H1 (cell line): Measurements from ENCODE around the gene ZSCAN10. TPM values are rescaled to one million over a fixed set of nuclear protein-coding genes. Genes with fewer than 3 reads are reported as not detected.

Source experiments
- ASH2L ChIP-seq: fragments of 200-600, 300-600 bp; sonication (generic); IDR thresholded peaks from one replicate; pipeline ENCODE4 v1.7.1; 2017; ENCODE audit warnings: low read length
- E2F6 ChIP-seq: IDR thresholded peaks from 2 replicates; pipeline ENCODE4 v1.6.1; 2012; ENCODE audit warnings: inconsistent platforms
- GTF2F1 ChIP-seq: IDR thresholded peaks from 2 replicates; pipeline ENCODE4 v1.6.1; 2012; ENCODE audit warnings: low read depth, low read length, improper control_type of control experiment, borderline replicate concordance
- KDM1A ChIP-seq: fragments of 200-600, 300-600 bp; sonication (generic); IDR thresholded peaks from 2 replicates; pipeline ENCODE4 v1.7.1; 2016; ENCODE audit warnings: mild to moderate bottlenecking, low read length, borderline replicate concordance
- MAFK ChIP-seq: IDR thresholded peaks from 2 replicates; pipeline ENCODE4 v1.6.1; 2012; ENCODE audit warnings: low read depth, mild to moderate bottlenecking, improper control_type of control experiment, low read length
- MAX ChIP-seq: IDR thresholded peaks from 2 replicates; pipeline ENCODE4 v1.6.1; 2012; ENCODE audit warnings: inconsistent platforms
- RNF2 ChIP-seq: fragments of 200-900, 300-1000 bp; sonication (generic); IDR thresholded peaks from 2 replicates; pipeline ENCODE4 v1.7.1; 2016; ENCODE audit warnings: borderline replicate concordance, low read depth, mild to moderate bottlenecking, antibody characterized with exemption, low read length; ENCODE audit not compliant: poor library complexity, severe bottlenecking; ENCODE audit errors: missing control alignments
- polyA plus RNA-seq, 7 experiments: library from polyadenylated mRNA; depleted of rRNA in 3 of 7; stranded (reverse) in 5 of 7; unstranded in 2 of 7; fragments of >200 nt in 5 of 7; fragments of 200-250 nt in 2 of 7; gene quantifications; 1 replicate in 5 of 7; 2 replicates in 1 of 7; 4 replicates in 1 of 7; pipeline versions ENCODE4 v1.2.1 to v1.2.3, GENCODE V29; 2011 to 2013; ENCODE audit warnings: missing spikeins in 2 of 7, mixed read lengths in 2 of 7
- total RNA-seq: library from RNA; stranded (reverse); fragmentation: NEBNext Ultra II Directional; extraction: Animal tissue kit (Norgen Biotek cat#: 25700); gene quantifications from 2 replicates; pipeline ENCODE4 v1.2.1, GENCODE V29; 2021
- TF ChIP-seq, protein P1 (sequence below): fragments of 300-600 bp; sonication (generic); IDR thresholded peaks from 2 replicates; pipeline ENCODE4 v1.7.1; 2012; ENCODE audit warnings: low read length, moderate library complexity, mild to moderate bottlenecking, inconsistent platforms; ENCODE audit not compliant: insufficient replicate concordance

Gene ZSCAN10
- total and polyA plus RNA-seq, 2 of the 8 experiments (the other 6 are each of a cell fraction or from before 2014, with no cell fraction given), result 209 to 314 TPM

DNA sequence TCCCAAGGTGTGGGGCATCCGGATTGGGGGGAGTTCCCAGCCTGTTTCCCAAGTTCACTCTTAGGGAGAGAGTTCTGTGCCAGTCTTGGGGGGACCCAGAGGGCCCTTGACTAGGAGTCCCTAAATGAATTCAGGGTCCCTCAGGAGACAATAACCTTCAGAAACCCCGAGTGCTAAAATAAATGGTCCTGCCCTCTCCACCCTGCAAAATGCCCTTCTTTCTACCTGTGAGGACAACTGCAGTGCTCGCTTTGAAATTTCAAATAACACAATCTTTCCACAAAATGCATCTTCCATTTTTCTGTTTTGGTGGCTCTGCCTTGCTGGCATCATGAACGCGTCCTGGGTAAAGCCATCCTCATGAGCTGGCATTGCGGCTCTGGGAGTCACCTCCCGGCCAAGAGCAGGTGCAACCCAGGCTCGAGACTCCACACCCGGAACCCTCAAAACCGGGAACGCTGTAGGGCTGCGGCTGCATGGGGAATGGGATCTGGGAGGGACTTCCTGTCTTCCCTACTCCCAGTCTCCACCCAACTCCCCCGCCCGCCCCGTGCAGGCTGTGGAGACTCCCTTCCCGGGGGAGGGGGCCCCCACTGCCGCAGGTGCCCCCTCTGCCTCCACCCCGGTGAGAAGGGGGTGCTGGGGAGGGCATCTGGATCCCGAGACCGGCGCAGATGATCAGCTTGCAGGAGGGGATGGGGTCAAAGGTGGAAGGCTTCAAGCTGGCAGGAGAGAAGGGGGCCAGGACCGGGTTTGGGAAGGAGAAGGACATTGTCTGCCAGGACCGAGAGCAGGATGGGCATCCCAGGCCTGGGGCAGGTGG, 13.2 kb upstream of the ZSCAN10 start, which contains the start of gene ZNF205 (continued):
- TF ChIP-seq, protein P1, sequence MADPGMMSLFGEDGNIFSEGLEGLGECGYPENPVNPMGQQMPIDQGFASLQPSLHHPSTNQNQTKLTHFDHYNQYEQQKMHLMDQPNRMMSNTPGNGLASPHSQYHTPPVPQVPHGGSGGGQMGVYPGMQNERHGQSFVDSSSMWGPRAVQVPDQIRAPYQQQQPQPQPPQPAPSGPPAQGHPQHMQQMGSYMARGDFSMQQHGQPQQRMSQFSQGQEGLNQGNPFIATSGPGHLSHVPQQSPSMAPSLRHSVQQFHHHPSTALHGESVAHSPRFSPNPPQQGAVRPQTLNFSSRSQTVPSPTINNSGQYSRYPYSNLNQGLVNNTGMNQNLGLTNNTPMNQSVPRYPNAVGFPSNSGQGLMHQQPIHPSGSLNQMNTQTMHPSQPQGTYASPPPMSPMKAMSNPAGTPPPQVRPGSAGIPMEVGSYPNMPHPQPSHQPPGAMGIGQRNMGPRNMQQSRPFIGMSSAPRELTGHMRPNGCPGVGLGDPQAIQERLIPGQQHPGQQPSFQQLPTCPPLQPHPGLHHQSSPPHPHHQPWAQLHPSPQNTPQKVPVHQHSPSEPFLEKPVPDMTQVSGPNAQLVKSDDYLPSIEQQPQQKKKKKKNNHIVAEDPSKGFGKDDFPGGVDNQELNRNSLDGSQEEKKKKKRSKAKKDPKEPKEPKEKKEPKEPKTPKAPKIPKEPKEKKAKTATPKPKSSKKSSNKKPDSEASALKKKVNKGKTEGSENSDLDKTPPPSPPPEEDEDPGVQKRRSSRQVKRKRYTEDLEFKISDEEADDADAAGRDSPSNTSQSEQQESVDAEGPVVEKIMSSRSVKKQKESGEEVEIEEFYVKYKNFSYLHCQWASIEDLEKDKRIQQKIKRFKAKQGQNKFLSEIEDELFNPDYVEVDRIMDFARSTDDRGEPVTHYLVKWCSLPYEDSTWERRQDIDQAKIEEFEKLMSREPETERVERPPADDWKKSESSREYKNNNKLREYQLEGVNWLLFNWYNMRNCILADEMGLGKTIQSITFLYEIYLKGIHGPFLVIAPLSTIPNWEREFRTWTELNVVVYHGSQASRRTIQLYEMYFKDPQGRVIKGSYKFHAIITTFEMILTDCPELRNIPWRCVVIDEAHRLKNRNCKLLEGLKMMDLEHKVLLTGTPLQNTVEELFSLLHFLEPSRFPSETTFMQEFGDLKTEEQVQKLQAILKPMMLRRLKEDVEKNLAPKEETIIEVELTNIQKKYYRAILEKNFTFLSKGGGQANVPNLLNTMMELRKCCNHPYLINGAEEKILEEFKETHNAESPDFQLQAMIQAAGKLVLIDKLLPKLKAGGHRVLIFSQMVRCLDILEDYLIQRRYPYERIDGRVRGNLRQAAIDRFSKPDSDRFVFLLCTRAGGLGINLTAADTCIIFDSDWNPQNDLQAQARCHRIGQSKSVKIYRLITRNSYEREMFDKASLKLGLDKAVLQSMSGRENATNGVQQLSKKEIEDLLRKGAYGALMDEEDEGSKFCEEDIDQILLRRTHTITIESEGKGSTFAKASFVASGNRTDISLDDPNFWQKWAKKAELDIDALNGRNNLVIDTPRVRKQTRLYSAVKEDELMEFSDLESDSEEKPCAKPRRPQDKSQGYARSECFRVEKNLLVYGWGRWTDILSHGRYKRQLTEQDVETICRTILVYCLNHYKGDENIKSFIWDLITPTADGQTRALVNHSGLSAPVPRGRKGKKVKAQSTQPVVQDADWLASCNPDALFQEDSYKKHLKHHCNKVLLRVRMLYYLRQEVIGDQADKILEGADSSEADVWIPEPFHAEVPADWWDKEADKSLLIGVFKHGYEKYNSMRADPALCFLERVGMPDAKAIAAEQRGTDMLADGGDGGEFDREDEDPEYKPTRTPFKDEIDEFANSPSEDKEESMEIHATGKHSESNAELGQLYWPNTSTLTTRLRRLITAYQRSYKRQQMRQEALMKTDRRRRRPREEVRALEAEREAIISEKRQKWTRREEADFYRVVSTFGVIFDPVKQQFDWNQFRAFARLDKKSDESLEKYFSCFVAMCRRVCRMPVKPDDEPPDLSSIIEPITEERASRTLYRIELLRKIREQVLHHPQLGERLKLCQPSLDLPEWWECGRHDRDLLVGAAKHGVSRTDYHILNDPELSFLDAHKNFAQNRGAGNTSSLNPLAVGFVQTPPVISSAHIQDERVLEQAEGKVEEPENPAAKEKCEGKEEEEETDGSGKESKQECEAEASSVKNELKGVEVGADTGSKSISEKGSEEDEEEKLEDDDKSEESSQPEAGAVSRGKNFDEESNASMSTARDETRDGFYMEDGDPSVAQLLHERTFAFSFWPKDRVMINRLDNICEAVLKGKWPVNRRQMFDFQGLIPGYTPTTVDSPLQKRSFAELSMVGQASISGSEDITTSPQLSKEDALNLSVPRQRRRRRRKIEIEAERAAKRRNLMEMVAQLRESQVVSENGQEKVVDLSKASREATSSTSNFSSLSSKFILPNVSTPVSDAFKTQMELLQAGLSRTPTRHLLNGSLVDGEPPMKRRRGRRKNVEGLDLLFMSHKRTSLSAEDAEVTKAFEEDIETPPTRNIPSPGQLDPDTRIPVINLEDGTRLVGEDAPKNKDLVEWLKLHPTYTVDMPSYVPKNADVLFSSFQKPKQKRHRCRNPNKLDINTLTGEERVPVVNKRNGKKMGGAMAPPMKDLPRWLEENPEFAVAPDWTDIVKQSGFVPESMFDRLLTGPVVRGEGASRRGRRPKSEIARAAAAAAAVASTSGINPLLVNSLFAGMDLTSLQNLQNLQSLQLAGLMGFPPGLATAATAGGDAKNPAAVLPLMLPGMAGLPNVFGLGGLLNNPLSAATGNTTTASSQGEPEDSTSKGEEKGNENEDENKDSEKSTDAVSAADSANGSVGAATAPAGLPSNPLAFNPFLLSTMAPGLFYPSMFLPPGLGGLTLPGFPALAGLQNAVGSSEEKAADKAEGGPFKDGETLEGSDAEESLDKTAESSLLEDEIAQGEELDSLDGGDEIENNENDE, result no peak
- TF ChIP-seq RNF2 (no peak), E2F6 (no peak), ASH2L (peak; percentile 55), MAFK (no peak), GTF2F1 (no peak), MAX (peak; percentile 64; the same call in 1 of the 2 replicates), KDM1A (no peak)
